Measurements from ENCODE around the gene WSB1. TPM values are rescaled to one million over a fixed set of nuclear protein-coding genes. Genes with fewer than 3 reads are reported as not detected.

WSB1 gene
- total RNA-seq, 1 donor from 2014 or later, result 282 TPM

DNA sequence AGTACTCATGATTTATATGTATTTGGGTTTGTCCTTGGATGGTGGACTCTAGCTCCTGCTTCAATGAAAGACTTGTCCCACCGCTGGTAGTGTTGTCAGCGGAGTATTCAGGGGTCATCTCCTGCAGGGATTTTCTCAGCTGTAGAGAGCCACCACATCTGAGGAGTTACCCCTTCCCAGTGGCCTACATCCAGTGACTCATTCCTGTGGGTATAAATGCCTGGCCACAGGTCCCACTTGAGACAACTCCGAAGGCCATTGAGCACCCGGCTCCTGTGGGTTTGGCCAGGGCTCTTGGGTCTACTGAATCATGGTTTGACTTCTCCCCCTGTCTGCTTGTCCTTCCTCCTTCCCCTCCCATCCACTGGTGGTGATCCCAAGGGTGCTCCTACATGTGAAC, 34.6 kb upstream of the WSB1 start:
- peaks cover 17% of the 10 kb centered on the region for H3K4me1 ChIP-seq
- no peak overlapping the region for H3K4me3 ChIP-seq
- H3K27me3 ChIP-seq (ENCODE audit: low read depth), result no peaks in the 10 kb centered on the region
- DNase-seq (no peak), ATAC-seq (no peak)
- intact Hi-C loops (cut with DNase I), result loop anchor here (5.0 kb wide), 1 partner anchor 33 kb away; the partner anchor contains the start of gene WSB1
- H3K9me3 ChIP-seq, result no peaks in the 10 kb centered on the region
- H3K36me3 ChIP-seq, result no peaks in the 10 kb centered on the region
- no peak for TF ChIP-seq CTCF (IDR thresholded peaks at IDR 0.05)
- H3K27ac ChIP-seq, result no peak overlapping the region

GRCh38 chr17:27263386-27263785, 30.5 kb upstream of the WSB1 start:
- DNase-seq (no peak), ATAC-seq (no peak)
- no peaks in the 10 kb centered on the region for H3K36me3 ChIP-seq
- H3K4me1 ChIP-seq, result peaks cover 15% of the 10 kb centered on the region
- H3K9me3 ChIP-seq, result no peaks in the 10 kb centered on the region
- intact Hi-C loops (cut with DNase I), result no loop called here
- no peak overlapping the region for H3K27ac ChIP-seq
- H3K4me3 ChIP-seq, result no peak overlapping the region
- no peaks in the 10 kb centered on the region for H3K27me3 ChIP-seq (ENCODE audit: low read depth)
- no peak for TF ChIP-seq CTCF (IDR thresholded peaks at IDR 0.05)

- H3K9me3 ChIP-seq, result no peaks in the 10 kb centered on the region
- no peak for TF ChIP-seq CTCF (IDR thresholded peaks at IDR 0.05)
- ATAC-seq (peak; percentile 3 to 47), DNase-seq (no peak)
- H3K4me3 ChIP-seq, result no peak overlapping the region
- H3K36me3 ChIP-seq, result no peaks in the 10 kb centered on the region
- intact Hi-C loops (cut with DNase I), result no loop called here
- peaks cover 15% of the 10 kb centered on the region for H3K4me1 ChIP-seq
- peak overlapping the region; percentile 28 for H3K27ac ChIP-seq
- H3K27me3 ChIP-seq (ENCODE audit: low read depth), result no peaks in the 10 kb centered on the region
Measured at GRCh38 chr17:27264068-27264812, 29.7 kb upstream of the WSB1 start.

DNA sequence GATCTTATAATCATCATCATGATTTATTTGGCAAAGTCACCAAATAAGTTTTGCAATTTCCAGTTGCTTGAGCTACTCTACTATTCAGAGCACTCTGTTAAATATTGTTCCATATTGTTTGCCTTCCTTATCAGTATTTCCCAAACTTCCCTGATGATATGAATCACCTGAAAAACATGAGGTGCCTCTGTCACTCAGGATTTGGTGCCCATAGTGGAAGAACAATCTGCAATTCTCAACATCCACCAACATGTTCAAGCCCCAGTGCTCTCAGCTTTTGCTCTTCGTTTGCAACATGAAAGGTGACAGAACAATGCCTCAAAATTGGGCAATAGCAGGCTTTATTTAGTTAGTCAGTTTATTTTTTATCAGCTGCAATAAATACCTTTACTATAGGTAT, 28.6 kb upstream of the WSB1 start:
- Histone ChIP-seq H3K4me1 (peaks cover 15% of the 10 kb centered on the region), H3K4me3 (no peak overlapping the region), H3K9me3 (no peaks in the 10 kb centered on the region), H3K27me3 (ENCODE audit: low read depth) (no peaks in the 10 kb centered on the region), H3K27ac (no peak overlapping the region), H3K36me3 (no peaks in the 10 kb centered on the region)
- intact Hi-C loops (cut with DNase I), result no loop called here
- TF ChIP-seq CTCF (IDR thresholded peaks at IDR 0.05), result no peak
- DNase-seq (no peak), ATAC-seq (peak; percentile 55 to 81)

DNA sequence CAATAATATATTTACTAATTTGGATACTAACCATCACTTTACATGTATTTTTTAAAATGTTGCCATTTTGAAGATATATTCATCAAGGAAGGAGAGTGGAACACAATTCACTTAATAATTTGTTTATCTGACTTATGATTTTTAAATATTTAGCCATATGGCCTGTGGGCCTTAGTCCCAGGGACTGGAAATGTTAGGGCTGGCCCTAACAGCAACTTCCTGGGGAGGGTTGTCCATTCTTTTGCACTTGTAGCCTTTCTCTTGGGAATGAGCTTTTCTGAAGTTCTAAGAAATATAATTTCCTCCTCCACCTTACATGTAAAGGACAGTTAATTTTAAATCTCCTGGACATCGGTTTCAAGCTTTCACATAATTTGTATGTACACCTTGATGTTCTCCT, 27.7 kb upstream of the WSB1 start:
- H3K27me3 ChIP-seq (ENCODE audit: low read depth), result no peaks in the 10 kb centered on the region
- no peak for DNase-seq
- intact Hi-C loops (cut with DNase I), result no loop called here
- H3K36me3 ChIP-seq, result no peaks in the 10 kb centered on the region
- no peak overlapping the region for H3K27ac ChIP-seq
- H3K4me3 ChIP-seq, result no peak overlapping the region
- no peak for TF ChIP-seq CTCF (IDR thresholded peaks at IDR 0.05)
- peaks cover 15% of the 10 kb centered on the region for H3K4me1 ChIP-seq
- no peak for ATAC-seq
- no peaks in the 10 kb centered on the region for H3K9me3 ChIP-seq
